CD14-positive monocyte (primary cell): Measurements from ENCODE around the gene ZDHHC14. TPM values are rescaled to one million over a fixed set of nuclear protein-coding genes. Genes with fewer than 3 reads are reported as not detected.

ENCODE experiments used
- DNase-seq, 3 donors: peaks; one replicate each; pipeline ENCODE4 v3.0.0-alpha.2; 2011 to 2022
- H2AFZ ChIP-seq: 2 replicates; pipeline ENCODE4 v1.6.0; 2012; ENCODE audit warnings: mild to moderate bottlenecking, low read depth, low read length, inconsistent platforms; ENCODE audit not compliant: insufficient read depth, poor library complexity, severe bottlenecking
- H3K27ac ChIP-seq, 2 donors: 1 replicate in 1 of 2; 2 replicates in 1 of 2; pipeline ENCODE4 v1.5.1; 2012 to 2013; ENCODE audit warnings: low read length in 2 of 2, control low read depth in 1 of 2, inconsistent platforms in 1 of 2, low read depth in 1 of 2, mild to moderate bottlenecking in 1 of 2
- H3K27me3 ChIP-seq, 2 donors: one replicate each; pipeline versions ENCODE4 v1.6.0 to v1.6.1; 2011 to 2013; ENCODE audit warnings: low read length in 2 of 2; ENCODE audit not compliant: control insufficient read depth in 2 of 2, insufficient read depth in 2 of 2
- H3K36me3 ChIP-seq, 2 donors: replicated peaks in 1 of 2; 1 replicate in 1 of 2; 2 replicates in 1 of 2; pipeline versions ENCODE4 v1.5.1 to v1.6.1; 2012 to 2013; ENCODE audit warnings: low read length in 2 of 2, control low read depth in 1 of 2, inconsistent platforms in 1 of 2, mild to moderate bottlenecking in 1 of 2; ENCODE audit not compliant: insufficient read depth in 2 of 2, control insufficient read depth in 1 of 2
- H3K4me1 ChIP-seq, 2 donors: 1 replicate in 1 of 2; 2 replicates in 1 of 2; pipeline versions ENCODE4 v1.5.1 to v1.6.1; 2012 to 2013; ENCODE audit warnings: low read length in 2 of 2, control low read depth in 1 of 2, inconsistent platforms in 1 of 2, mild to moderate bottlenecking in 1 of 2, moderate library complexity in 1 of 2; ENCODE audit not compliant: insufficient read depth in 2 of 2, control insufficient read depth in 1 of 2
- H3K4me2 ChIP-seq: replicated peaks from 2 replicates; pipeline ENCODE3; 2012; ENCODE audit warnings: low read length, moderate library complexity, mild to moderate bottlenecking; ENCODE audit not compliant: poor library complexity, severe bottlenecking; ENCODE audit errors: extremely low read depth
- H3K4me3 ChIP-seq, 3 experiments: fragments of 200-600 bp in 1 of 3; sonication (generic) in 1 of 3; replicated peaks in 1 of 3; 1 replicate in 2 of 3; 2 replicates in 1 of 3; pipeline ENCODE4 v1.5.1; 2011 to 2013; ENCODE audit warnings: low read length in 3 of 3, mild to moderate bottlenecking in 3 of 3, control low read depth in 2 of 3, low read depth in 2 of 3, inconsistent platforms in 1 of 3, moderate library complexity in 1 of 3
- H3K79me2 ChIP-seq: 2 replicates; pipeline ENCODE4 v1.6.0; 2012; ENCODE audit warnings: mild to moderate bottlenecking, control low read depth, inconsistent platforms, low read length, moderate library complexity; ENCODE audit not compliant: insufficient read depth
- H3K9ac ChIP-seq: 2 replicates; pipeline ENCODE4 v1.6.0; 2017; ENCODE audit warnings: low read length, mild to moderate bottlenecking; ENCODE audit not compliant: insufficient read depth, poor library complexity, severe bottlenecking
- H3K9me3 ChIP-seq, 2 donors: replicated peaks in 1 of 2; 1 replicate in 1 of 2; 2 replicates in 1 of 2; pipeline versions ENCODE4 v1.5.1 to v1.6.1; 2012 to 2013; ENCODE audit warnings: low read length in 2 of 2, control low read depth in 1 of 2; ENCODE audit not compliant: control insufficient read depth in 1 of 2, insufficient read depth in 1 of 2
- H4K20me1 ChIP-seq: 2 replicates; pipeline ENCODE4 v1.6.0; 2012; ENCODE audit warnings: mild to moderate bottlenecking, low read length, control low read depth, moderate library complexity; ENCODE audit not compliant: insufficient read depth
- H3K27ac Mint-ChIP-seq, 7 donors: one replicate each; pipeline ENCODE4 v1.8.0; 2020; ENCODE audit warnings: mild to moderate bottlenecking in 7 of 7, mixed read lengths in 7 of 7, moderate library complexity in 6 of 7, inconsistent platforms in 2 of 7
- H3K27me3 Mint-ChIP-seq, 3 donors: one replicate each; pipeline ENCODE4 v1.8.0; 2021 to 2022; ENCODE audit warnings: low read depth in 3 of 3, mild to moderate bottlenecking in 3 of 3, mixed read lengths in 3 of 3, moderate library complexity in 3 of 3, inconsistent platforms in 1 of 3
- H3K36me3 Mint-ChIP-seq, 2 donors: one replicate each; pipeline ENCODE4 v1.8.0; 2020; ENCODE audit warnings: mixed read lengths in 2 of 2, inconsistent platforms in 1 of 2, mild to moderate bottlenecking in 1 of 2
- H3K4me1 Mint-ChIP-seq: one replicate; pipeline ENCODE4 v1.8.0; 2020; ENCODE audit warnings: mild to moderate bottlenecking, mixed read lengths
- H3K4me3 Mint-ChIP-seq, 2 donors: one replicate each; pipeline ENCODE4 v1.8.0; 2020; ENCODE audit warnings: mild to moderate bottlenecking in 2 of 2, mixed read lengths in 2 of 2, moderate library complexity in 1 of 2
- H3K9me3 Mint-ChIP-seq, 7 donors: one replicate each; pipeline ENCODE4 v1.8.0; 2020 to 2022; ENCODE audit warnings: mixed read lengths in 7 of 7, mild to moderate bottlenecking in 6 of 7, moderate library complexity in 6 of 7, inconsistent platforms in 2 of 7
- WGBS: methylation state at CpG from one replicate; pipeline ENCODE4 v1.1.5; 2013; ENCODE audit warnings: missing lambda C conversion rate; ENCODE audit not compliant: insufficient coverage; 5-methylcytosine and 5-hydroxymethylcytosine counted together
- intact Hi-C, 2 donors: fragments of 100-400 bp; cut with micrococcal nuclease; formaldehyde crosslinking; loops; one replicate each; pipeline versions ENCODE4 v1.15.0 to v1.15.1; 2023
- polyA plus RNA-seq, 3 donors: library from polyadenylated mRNA; depleted of rRNA in 1 of 3; unstranded in 2 of 3; stranded (reverse) in 1 of 3; fragments of 300-500 nt in 2 of 3; fragments of >200 nt in 1 of 3; fragmentation: Illumina TruSeq in 2 of 3; gene quantifications; 1 replicate in 2 of 3; 2 replicates in 1 of 3; pipeline ENCODE4 v1.2.3, GENCODE V29; 2012 to 2021
- TF ChIP-seq, protein P1 (sequence below): fragments of 200-600 bp; IDR thresholded peaks from one replicate; pipeline ENCODE4 v1.8.0; 2022; ENCODE audit warnings: antibody characterized with exemption, mild to moderate bottlenecking

The ZDHHC14 gene
- polyA plus RNA-seq, 3 donors, result 0.30 to 1.7 (median 0.93) TPM

DNA sequence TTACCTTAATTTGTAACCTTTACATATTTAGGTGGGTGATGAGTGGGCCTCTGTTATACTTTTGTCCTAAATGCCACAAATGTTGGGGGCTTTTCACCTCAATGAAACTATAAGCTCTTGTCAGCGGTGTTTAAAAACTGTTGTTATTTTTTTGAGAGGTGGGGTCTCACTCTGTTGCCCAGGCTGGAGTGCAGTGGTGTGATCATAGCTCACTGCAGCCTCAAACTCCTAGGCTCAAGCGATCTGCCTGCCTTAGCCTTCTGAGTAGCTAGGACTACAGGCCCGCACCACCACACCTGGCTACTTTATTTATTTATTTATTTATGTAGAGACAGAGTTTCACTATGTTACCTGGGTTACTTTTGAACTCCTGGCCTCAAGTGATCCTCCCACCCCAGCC is 66.7 kb downstream of the ZDHHC14 start:
- Mint-ChIP-seq H3K27ac (no peak overlapping the region), H3K4me3 (no peak overlapping the region), H3K9me3 (peaks cover 5 to 14% (median 8%) of the 10 kb centered on the region in 7 donors), H3K36me3 (no peaks in the 10 kb centered on the region), H3K4me1 (peaks cover 7% of the 10 kb centered on the region), H3K27me3 (peaks cover 1 to 2% (median 2%) of the 10 kb centered on the region in 3 donors)
- Histone ChIP-seq H2AFZ (no peak overlapping the region), H3K36me3 (no peaks in the 10 kb centered on the region), H3K9ac (no peak overlapping the region), H3K27me3 (no peaks in the 10 kb centered on the region), H3K4me3 (no peak overlapping the region), H3K27ac (no peak overlapping the region), H3K79me2 (no peaks in the 10 kb centered on the region), H3K4me2 (no peak overlapping the region), H3K4me1 (peaks cover 2% of the 10 kb centered on the region in 2 donors), H4K20me1 (no peaks in the 10 kb centered on the region), H3K9me3 (peaks cover 6 to 7% of the 10 kb centered on the region in 2 donors)
- no CpG with 5 or more reads among the region's 3 CpGs for WGBS
- TF ChIP-seq, protein P1, sequence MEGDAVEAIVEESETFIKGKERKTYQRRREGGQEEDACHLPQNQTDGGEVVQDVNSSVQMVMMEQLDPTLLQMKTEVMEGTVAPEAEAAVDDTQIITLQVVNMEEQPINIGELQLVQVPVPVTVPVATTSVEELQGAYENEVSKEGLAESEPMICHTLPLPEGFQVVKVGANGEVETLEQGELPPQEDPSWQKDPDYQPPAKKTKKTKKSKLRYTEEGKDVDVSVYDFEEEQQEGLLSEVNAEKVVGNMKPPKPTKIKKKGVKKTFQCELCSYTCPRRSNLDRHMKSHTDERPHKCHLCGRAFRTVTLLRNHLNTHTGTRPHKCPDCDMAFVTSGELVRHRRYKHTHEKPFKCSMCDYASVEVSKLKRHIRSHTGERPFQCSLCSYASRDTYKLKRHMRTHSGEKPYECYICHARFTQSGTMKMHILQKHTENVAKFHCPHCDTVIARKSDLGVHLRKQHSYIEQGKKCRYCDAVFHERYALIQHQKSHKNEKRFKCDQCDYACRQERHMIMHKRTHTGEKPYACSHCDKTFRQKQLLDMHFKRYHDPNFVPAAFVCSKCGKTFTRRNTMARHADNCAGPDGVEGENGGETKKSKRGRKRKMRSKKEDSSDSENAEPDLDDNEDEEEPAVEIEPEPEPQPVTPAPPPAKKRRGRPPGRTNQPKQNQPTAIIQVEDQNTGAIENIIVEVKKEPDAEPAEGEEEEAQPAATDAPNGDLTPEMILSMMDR, result no peak
- DNase-seq, result no peak
- intact Hi-C loops, result no loop called here

DNA sequence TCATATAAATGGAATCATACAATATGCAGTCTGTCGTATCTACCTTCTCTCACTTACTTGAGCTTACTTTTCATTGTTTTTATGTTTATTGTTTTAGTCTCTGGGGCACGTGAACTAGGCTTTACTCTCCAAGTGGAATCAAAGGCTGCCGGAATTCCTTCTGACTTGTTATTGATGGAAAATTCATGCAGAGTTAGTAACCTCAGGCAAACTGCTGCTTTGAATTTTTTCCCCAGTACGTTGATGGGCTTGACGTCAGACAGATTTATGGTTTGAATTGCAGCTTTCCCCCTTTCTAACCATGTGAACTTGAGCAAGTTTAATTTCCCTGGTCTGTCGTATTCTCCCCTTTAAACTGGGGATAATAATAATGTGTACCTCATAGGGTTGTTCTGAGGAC is 68.6 kb downstream of the ZDHHC14 start:
- Histone ChIP-seq H3K4me2 (no peak overlapping the region), H3K4me1 (no peaks in the 10 kb centered on the region), H3K9ac (no peak overlapping the region), H3K79me2 (no peaks in the 10 kb centered on the region), H3K4me3 (no peak overlapping the region), H3K27me3 (no peaks in the 10 kb centered on the region), H2AFZ (no peak overlapping the region), H3K36me3 (no peaks in the 10 kb centered on the region), H3K9me3 (no peaks in the 10 kb centered on the region), H3K27ac (no peak overlapping the region), H4K20me1 (no peaks in the 10 kb centered on the region)
- TF ChIP-seq, protein P1, result no peak
- Mint-ChIP-seq H3K27ac (no peak overlapping the region), H3K9me3 (no peaks in the 10 kb centered on the region), H3K4me1 (peaks cover 1% of the 10 kb centered on the region), H3K36me3 (no peaks in the 10 kb centered on the region), H3K27me3 (peaks cover 1 to 2% (median 1%) of the 10 kb centered on the region in 3 donors), H3K4me3 (no peak overlapping the region)
- WGBS, result no CpG with 5 or more reads among the region's 6 CpGs
- intact Hi-C loops, result no loop called here
- no peak for DNase-seq
